Activated CD4-positive, CD25-positive, alpha-beta regulatory T cell treated with anti-CD3 and anti-CD28 coated beads, Interleukin-2, amount 50 U/mL, for 24 hours (primary cell): ENCODE results near the gene S100A10.
A peak's percentile ranks its signal among the peaks of the same experiment; 100 is the strongest.

Source experiments
- ATAC-seq, 2 donors: fragments of 150-1000 bp; cut with Tn5 transposase; one replicate each; pipeline ENCODE4 v1.10.0; 2021; ENCODE audit warnings: mild to moderate bottlenecking in 1 of 2, moderate library complexity in 1 of 2

Gene S100A10

DNA sequence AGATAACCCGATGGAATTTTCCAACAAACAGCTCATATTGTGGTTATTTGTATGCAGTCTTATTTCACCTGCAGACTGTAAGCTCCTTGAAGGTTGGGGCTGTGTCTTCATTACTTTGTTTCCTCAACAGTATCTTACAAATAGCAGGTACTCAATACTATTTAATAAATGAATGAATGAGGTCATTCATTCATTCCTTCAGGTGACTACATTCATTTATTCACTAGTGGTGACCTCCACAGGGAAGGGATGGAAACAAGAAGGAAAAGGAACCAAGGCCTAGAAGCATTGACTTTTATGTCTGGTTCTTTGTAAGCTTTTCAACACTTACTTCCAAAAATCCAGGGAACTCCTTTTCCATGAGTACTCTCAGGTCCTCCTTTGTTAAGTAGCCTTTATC, 7.9 kb downstream of the S100A10 start:
- no peak for ATAC-seq

DNA sequence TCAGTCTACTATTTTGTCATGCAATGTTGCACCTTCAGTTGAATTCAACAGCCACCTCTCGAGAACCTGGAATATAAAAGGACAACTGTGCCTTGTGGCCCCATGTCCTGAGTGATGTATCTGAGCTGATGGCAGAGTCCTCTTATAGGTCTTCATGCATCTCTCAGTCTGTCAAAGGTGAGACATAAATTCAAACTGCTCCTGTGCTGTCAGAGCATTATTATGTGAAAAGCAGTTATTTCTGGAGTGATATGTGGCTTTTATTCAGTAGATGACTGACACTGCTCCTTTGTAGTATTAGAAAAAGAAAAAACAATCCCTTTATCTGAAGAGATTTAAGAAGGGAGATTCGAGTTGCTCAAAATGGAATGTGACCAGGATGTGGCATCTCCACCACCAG, 8.4 kb downstream of the S100A10 start:
- ATAC-seq, result no peak

DNA sequence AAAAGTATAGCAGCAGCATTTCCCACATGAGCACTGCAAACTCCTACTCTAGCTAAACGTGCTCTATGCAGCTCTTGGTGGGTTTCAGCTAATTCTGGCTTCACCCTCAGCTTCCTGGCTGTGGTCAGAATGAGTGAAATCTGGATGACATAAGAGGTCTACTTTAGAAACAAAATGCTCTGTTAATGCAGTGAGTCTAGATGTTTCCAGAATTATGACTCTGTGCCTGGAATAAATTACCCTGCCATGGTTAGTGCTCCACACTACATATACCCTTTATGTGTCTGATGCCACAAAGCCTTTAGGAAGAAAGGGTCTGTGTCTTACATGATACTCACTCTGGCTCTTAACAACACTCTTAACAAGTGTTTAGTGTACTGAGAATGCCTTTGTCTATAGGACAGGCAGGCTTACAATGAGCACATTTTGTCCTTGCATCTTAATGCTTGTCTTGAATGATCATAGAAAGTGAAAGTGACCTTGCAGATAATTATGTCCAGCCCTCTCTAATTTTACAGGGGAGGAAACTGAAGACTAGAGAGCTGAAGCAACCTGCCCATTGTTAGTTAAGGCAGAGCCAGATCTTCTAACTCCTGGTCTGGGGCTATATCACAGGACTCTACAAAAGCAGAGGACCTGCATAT, 9.2 kb downstream of the S100A10 start:
- peak; percentile 89 to 91 for ATAC-seq

DNA sequence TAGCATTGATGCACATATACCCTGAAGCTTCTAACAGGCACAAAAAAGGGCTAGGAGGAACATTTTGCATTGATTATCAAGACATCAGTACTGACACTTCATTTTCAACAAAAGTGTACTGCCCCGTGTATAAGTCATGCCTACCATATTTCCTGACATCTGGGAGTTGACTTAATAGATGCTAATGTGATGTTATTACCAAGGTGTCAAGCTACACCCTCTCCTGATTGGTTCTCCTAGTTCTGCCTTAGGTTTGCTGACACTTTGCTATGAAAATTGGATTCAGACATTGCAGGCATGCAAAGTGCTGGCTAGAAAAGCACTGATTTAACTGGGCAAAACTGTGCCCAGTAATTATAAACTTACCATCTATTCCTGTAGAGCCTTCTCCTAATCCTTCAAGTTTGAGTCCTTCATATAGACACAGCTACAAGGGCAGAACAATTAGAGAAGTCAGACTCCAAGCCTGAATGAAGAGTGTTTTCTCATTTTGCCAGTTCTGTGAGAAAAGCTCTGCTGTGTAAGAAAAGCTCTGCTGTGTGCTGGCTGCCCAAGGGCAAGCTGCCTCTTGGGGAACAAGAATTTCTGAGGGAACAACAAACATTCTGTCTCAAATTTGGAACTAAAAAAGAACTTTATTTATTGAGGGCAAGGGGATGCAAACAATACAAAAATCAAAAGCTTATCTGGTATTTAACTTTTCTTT, 11.2 kb downstream of the S100A10 start:
- no peak for ATAC-seq

DNA sequence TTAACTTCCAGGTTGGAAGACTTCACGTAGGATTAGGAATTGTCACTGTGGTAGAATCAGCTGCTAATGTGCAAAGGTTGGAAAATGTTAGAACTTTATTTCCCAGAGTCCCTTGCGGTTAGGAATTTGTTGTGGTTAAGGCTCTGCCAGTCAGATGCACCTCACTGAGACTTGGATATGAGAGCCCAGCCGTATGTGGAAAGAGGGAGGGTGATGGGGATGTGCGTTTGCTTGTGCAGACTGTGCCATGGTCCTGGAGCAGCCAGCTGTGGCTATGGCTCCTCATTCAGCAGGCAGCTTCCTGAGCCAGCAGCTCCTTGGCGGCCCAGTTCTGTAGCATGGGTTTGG, 12.5 kb downstream of the S100A10 start:
- ATAC-seq, result no peak

DNA sequence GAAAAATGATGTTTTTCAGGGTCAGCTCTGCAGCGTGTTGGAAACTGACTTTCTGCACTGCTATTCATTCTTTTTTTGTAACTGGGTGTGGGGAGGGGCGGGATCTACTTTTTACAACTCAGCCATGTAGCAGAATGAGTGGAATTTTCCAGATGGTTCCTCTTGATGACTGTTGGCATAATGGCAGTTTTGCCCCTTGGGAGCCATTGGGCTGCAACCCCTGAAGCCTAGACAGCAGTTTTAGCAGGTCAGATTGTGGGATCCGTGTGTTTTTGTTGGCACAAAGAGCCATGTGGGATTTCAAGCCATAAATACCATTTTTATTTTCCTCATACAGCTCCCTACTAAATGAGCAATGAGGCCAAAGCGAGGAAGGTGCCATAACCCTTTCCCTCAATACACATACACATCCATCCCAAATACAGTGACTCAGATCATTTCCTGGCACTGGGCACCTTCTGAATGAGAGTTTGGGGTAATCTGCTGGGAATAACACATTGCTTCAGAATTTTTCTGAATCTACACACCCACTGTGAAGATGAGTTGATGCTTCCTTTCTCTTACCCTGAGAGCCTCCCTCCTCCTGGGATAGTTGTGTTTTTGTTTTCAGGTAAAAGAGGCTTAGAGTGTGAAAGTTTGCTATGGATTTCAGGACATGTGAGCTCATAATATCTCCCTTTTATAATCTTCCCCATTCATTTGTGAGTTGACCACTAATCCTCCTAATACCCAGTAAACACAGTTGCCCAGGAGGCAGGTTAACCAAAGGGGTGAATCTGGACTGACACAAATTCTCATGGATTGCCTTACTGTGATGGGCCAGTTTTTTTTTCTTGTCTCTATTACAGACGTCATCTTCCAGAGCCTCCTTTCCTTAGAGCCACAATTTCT, 13.1 kb downstream of the S100A10 start:
- no peak for ATAC-seq

DNA sequence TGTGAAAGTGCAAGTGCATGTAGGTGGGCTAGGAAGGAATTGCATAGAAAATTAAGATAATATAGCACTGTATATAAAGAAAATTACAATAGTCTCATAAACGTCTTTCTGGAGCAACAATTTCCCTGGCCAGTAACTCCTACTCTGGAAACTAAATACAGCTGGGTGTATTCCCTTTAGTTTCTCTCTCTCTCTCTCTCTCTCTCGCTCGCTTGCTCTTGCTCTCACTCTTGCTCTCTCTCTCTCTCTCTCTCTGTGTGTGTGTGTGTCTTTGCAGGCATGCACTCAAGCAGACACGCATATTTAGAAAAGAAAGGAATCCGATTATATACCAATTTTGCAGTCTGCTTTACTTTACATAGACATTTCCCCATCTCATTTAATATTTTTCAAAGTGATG, 14.7 kb downstream of the S100A10 start:
- ATAC-seq, result no peak

DNA sequence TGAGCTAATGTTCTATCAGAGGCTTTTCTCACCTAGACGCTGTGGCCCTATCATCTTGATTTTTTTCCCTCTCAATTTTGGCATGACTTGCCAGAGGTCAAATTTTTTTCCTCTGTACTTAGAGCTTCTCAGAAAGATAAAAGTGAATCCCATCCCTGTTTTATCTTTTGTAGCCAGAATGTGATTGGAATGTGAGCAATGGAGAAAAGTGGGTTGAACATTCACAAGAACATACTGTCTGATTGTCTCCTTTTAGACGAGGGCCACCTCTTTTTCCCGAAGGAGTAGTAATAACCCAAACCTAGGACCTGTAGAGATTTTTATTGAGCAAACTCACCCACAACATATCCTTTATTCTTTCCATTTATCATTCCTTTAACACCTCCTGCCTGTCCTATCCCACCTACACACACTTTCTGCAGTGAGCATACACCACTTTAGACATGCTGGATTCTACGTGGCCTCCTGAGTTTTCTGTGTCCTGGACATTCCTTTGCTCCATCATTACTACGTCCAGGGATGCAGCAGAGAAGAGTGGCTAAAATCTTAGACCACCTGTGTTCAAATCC, 15.9 kb downstream of the S100A10 start:
- ATAC-seq, result no peak

DNA sequence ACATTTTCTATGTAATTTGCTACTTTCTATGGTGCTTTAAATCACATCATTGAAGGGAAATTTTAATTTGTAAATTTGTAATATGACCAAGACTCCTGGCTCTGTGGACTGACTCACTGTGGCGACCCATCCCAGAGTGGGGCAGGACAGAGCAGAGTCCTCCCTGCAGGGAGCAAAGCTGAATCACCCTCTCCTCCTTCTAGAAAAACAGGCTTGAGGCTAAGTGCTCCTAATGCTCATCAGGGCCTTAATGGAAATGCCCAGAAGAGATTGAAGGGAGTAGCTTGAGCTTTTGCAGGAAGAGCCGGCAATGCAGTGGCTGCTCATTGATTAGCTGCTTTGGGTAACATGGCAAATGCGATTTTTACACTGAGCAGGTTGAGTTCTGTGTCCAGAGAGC, 16.8 kb downstream of the S100A10 start:
- no peak for ATAC-seq

DNA sequence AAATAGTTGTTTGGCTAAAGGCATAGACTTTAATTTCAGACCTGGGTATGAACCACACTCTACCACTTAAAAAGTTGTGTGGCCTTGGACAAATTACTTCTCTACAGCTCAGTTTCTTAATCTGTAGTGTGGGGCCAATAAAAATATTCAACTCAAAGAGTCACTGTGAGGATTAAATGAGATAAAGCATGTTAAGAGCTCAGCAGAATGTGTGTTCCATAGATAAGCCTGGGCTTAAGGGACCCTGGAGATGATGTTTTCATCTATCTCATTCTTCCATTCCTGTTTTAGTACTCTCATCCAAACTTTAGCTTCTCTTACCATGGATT, 17.7 kb downstream of the S100A10 start:
- ATAC-seq, result no peak

DNA sequence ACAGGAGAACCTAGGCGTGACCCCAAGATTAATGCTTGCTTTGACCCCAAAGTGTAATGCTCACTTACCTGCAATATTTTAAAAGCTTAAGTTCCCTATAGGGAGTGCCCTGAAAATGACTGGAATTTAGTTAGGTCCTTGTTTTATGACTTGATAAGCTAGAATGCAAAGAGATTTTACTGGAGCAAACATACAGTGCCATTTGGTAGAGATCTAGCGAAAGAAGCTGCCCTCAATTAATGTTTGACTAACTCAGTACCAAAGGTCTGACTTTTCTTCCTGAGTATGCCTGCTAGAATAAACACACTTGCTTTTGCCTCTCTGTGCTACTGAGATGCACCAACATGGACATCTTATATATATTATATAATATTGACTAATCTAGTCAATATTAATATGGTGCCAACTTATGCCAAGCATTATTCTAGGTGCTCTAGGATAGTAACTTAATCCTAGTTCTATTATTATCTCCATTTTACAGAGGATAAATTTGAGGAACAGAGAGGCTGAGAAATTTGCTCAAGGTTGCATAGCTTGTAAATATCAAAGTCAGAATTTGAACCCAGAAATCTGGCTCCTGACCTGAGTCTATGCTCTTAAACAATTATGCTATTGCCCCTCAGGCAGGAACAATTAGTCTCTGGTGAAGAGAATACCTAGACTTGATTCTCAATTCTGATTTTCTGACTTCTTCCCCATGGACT, 18.2 kb downstream of the S100A10 start:
- ATAC-seq, result no peak

DNA sequence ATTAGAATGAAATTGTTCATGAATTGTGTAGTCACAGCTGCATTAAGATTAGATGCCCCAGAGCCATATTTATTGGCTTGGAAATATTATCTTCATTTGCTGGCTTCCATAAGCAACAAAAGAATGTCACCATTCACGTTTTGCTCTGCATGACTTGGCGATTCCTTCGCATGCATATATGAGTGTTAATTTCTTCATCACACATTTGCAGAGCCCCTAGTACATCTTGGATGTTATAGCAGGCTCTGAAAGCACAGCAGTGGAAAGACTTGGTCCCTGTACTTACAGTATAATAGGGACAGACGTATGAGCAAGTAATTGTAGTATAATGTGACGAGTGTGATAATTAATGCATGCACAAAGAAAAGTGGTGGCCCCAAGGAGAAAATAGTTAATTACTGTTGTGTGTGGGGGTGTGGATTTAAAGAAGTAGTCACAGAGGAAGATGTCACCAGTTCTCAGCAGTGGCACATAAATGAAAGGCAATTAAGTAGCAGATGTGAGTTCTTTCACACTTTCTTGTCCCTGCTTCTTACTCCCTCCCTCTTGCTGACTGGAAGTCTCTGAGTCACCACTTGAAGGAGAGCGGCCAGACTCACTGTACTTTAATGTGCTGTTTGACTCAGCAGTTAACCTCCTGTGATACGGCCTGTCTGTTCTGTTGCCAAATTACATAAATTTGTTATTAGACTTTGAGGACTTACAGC, 21.0 kb downstream of the S100A10 start:
- ATAC-seq, result peak; percentile 97 to 98

DNA sequence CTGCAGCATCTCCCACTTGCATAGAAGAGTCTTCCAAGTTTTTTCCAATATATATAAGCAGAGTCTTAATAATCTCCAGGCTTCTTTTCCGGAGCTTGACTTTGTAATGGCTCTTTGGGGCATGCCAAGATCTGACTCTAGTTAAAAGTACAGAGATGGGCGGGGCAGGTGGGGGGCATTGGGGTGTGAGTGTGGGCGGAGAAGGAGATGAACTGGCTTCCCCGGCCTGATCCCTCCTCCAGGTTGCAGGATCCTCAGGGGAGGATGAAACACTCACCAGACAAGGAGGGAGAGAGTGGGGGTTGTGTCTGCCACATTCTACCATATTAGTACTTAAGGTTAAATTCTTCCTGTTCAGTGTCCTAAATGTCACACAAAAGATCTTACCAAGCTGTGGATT, 23.0 kb downstream of the S100A10 start:
- ATAC-seq, result no peak

DNA sequence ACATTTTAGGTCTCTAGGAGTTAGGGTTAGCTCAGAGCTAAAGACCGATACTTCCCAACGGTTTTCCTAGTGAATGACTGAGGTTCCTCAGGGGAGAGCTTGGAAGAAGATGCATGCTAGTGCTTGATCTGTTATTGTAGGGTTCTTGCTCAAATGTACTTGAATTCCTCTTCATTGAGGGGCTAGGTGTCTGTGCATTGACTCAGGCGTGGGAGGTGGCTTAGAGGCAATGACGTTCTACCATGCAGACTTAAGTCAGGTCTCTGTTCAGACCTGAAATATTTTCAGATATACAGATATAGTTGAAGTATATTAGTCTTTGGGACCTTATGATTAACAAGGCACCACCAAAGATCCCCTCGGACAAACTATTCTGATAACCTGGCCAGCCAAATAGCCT, 23.5 kb downstream of the S100A10 start:
- ATAC-seq, result no peak

DNA sequence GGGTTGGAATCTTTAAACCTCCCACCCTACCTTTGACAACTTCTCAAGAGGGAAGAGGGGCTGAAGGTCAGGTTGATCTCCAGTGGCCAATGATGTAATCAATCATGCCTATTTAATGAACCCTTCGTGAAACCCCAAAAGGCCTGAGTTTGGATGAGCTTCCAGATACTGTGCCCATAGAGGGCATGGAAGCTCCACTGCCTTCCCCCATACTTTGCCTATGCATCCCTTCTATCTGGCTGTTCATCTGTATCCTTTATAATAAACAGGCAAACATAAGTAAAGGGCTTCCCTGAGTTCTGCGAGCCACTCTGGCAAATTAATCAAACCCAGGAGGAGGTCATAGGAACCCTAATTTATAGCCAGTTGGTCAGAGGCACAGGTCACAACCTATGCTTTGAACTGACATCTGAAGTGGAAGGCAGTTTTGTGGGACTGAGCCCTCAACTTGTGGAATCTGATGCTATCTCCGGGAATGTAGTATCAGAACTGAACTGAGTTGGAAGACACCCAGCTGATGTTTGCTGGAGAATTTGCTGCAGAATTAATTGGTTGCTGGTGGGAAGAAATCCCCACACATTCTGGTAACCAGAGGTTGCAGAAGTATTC, 24.8 kb downstream of the S100A10 start:
- no peak for ATAC-seq

DNA sequence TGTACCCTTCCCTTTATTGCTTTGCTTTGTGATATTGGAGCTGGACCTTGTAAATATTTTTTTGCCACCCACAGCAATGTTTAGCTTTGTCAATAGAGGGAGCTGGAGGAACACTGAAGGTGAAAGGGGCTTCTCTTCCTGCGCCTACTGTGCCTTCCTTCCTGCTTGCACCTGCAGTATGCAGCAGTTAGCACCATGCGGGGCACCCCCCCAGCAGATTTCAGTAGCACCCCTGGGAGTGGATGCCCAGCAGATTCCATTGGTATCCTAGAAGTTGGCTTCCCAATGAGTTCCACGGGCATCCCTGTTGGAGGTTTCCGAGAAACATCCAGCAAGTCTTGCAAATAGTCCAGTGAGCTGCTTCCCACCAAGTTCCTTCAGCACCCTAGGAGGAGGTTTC, 25.6 kb downstream of the S100A10 start:
- peak; percentile 43 to 46 for ATAC-seq

DNA sequence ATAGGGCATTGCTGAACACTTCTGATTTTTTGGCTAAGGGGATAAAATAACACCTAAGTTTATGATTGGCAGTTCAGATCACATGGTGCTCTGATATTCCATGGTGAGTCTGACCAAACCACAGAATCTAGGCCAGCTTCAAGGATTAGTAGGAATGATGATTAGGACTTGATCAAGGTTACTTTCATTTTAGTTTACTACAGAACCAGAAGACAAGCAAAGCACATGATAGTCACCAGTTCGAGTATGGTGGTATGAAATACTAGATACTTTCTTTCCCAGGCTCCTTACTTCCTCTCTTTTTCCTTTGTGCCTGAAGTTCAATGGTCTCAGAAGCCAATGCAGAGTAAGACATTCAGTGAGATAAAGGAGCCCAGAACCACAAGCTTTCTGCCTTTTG, 26.6 kb downstream of the S100A10 start:
- no peak for ATAC-seq

DNA sequence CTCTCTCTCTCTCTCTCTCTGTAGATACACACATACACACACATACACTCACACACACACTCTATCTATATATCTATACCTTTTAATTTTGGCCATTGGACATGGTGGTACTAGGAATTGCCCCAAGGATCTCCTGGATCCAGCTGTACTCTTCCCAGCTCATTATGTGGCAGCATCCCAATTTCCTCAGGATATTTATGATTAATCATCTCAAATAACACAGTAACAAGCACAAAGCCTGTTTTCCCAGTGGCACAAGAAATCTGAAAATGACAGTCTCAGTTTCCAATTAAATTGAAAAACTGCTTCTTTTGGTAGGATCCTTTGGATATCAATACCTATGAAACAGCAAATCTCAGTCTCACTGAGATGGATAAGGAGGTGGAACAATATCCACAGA, 27.6 kb downstream of the S100A10 start:
- ATAC-seq, result no peak

DNA sequence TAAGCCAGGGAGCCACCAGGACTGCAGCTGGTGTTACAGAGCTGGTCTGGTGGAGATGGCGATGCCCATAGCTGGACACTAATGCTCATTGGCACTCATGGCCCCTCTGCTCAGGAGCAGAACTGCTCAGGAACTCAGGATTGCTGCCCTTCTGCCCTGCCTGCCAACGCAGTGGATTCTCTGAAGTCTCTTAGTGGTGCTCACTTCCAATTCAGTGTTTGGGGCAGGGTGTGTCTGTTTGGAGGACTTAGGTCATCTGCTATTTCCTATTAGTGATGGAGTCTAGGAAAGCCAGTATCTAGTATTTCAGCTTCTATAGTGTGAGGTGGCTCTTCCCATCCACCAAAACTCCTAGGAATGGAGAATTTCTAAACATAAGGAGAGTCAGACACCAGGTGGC, 29.1 kb downstream of the S100A10 start:
- no peak for ATAC-seq

DNA sequence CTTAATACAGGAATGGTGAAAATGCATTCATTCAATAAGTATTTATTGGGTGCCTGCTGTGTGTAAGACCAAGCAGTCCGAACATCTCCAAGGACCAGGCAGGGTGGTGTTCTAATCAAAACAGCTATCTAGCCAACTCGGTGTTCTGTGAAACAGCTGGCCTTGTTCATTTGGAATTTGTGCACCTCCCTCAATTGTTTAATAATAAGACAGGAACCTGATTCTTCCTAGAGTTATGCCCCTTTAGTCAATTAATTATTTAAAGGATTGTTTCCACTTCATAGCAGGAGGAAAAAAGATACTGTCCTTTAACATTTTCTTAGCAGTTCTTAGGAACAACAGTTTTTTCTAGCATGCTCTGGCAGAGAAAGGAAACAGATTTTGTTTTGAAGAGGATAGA, 30.4 kb downstream of the S100A10 start:
- no peak for ATAC-seq

DNA sequence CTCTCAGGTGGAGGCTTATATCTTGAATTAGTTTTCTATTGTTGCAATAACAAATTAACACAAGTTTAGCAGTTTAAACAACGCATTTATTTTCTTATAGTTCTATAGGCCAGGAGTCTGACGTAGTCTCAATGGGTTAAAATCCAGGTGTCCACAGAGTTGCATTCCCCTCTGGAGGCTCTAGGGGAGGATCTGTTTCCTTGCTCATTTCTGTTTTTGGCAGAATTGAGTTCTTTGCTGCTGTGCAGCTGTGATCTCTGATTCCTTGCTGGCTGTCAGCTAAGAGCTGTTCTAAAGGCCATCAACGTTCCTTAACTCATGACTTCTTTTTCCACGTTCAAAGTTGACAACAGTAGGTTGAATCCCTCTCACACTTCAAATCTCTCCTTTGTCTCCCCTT, 31.8 kb downstream of the S100A10 start:
- no peak for ATAC-seq
